ENCODE measurements around the gene SEC23A.
"Not testable (repeated sequence)": the region's sequence is repeated elsewhere in the genome, so short reads cannot be mapped to it uniquely, and the experiment has no call there.

The SEC23A gene

GRCh38 chr14:39025810-39026627 lies 77.0 kb downstream of the SEC23A start:
- no peak for DNase-seq

- no peak for DNase-seq
These were observed 77.7 kb downstream of the SEC23A start for GRCh38 chr14:39025250-39025809.

- DNase-seq, result no peak
These were observed 78.8 kb downstream of the SEC23A start for GRCh38 chr14:39023939-39024871.

- not testable (repeated sequence) for DNase-seq
These were observed 85.7 kb downstream of the SEC23A start for GRCh38 chr14:39017096-39018016.

- no peak for DNase-seq
These were observed 86.3 kb downstream of the SEC23A start for GRCh38 chr14:39016733-39017095.

- DNase-seq, result no peak
These were observed 87.0 kb downstream of the SEC23A start for GRCh38 chr14:39015964-39016577.

- DNase-seq, result peak in 1 of 2 donors; percentile 7
These were observed 87.6 kb downstream of the SEC23A start for GRCh38 chr14:39015360-39015961.

- DNase-seq, result no peak
These were observed 88.6 kb downstream of the SEC23A start for GRCh38 chr14:39014460-39014859.

- DNase-seq, result not testable (repeated sequence)
These were observed 94.1 kb downstream of the SEC23A start for GRCh38 chr14:39008965-39009364.

- DNase-seq, result no peak
These were observed 96.2 kb downstream of the SEC23A start for GRCh38 chr14:39006721-39007410.

- no peak for DNase-seq
These were observed 97.8 kb downstream of the SEC23A start for GRCh38 chr14:39005044-39005880.

GRCh38 chr14:38999949-39000348 lies 103.1 kb downstream of the SEC23A start:
- no peak for DNase-seq

- no peak for DNase-seq
These were observed 108.3 kb downstream of the SEC23A start for GRCh38 chr14:38994731-38995130.

GRCh38 chr14:38993981-38994380 lies 109.1 kb downstream of the SEC23A start:
- DNase-seq, result no peak

GRCh38 chr14:38992067-38992844 lies 110.8 kb downstream of the SEC23A start:
- DNase-seq, result no peak

GRCh38 chr14:38991299-38991698 lies 111.7 kb downstream of the SEC23A start:
- no peak for DNase-seq

GRCh38 chr14:38989922-38990546 lies 113.0 kb downstream of the SEC23A start:
- DNase-seq, result no peak

- no peak for DNase-seq
These were observed 115.3 kb downstream of the SEC23A start for GRCh38 chr14:38987781-38988180.

- no peak for DNase-seq
These were observed 120.2 kb downstream of the SEC23A start for GRCh38 chr14:38982837-38983236.
